ENCODE results near the gene STMND1.

DNA sequence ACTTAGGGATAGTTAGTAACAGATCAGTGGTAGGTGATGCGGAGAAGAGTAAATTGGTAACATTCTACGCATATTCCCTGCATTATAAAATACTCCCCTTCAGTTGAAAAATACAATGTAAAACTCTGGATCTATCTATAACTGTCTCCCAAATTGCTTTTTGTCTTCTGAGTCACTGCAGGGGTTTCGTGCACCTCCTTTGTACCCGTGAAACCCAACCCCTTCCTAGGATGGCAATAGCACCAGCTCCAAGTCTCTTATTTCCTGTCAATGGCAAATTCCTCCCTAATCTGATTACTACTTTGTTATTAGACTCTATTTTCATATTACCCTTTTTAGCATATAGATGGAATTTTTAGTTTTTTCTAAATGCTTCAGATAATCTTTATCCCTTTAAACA is 20.6 kb upstream of the STMND1 start:
- no peak for TF ChIP-seq FOXM1 (IDR thresholded peaks at IDR 0.05; ENCODE audit: borderline replicate concordance)
- TF ChIP-seq, protein P1, sequence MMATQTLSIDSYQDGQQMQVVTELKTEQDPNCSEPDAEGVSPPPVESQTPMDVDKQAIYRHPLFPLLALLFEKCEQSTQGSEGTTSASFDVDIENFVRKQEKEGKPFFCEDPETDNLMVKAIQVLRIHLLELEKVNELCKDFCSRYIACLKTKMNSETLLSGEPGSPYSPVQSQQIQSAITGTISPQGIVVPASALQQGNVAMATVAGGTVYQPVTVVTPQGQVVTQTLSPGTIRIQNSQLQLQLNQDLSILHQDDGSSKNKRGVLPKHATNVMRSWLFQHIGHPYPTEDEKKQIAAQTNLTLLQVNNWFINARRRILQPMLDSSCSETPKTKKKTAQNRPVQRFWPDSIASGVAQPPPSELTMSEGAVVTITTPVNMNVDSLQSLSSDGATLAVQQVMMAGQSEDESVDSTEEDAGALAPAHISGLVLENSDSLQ (IDR thresholded peaks at IDR 0.05), result no peak
- no peak for TF ChIP-seq ELF4 (IDR thresholded peaks at IDR 0.05)
- no peak for TF ChIP-seq FOXA1 (IDR thresholded peaks at IDR 0.05)

Data from HEK293T (cell line).